T-helper 1 cell (primary cell): ENCODE measurements around the gene TM4SF18.
"Not testable (repeated sequence)": the region's sequence is repeated elsewhere in the genome, so short reads cannot be mapped to it uniquely, and the experiment has no call there.

ENCODE experiments used
- DNase-seq, 5 donors: peaks; one replicate each; pipeline ENCODE4 v3.0.0-alpha.2; 2012 to 2020
- total RNA-seq, 4 donors: gene quantifications; one replicate each; lab custom pipeline; 2026; lab: John Stamatoyannopoulos, UW

Gene TM4SF18, protein sequence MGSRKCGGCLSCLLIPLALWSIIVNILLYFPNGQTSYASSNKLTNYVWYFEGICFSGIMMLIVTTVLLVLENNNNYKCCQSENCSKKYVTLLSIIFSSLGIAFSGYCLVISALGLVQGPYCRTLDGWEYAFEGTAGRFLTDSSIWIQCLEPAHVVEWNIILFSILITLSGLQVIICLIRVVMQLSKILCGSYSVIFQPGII
- 0 reads per million in 4 donors for total RNA-seq

DNA sequence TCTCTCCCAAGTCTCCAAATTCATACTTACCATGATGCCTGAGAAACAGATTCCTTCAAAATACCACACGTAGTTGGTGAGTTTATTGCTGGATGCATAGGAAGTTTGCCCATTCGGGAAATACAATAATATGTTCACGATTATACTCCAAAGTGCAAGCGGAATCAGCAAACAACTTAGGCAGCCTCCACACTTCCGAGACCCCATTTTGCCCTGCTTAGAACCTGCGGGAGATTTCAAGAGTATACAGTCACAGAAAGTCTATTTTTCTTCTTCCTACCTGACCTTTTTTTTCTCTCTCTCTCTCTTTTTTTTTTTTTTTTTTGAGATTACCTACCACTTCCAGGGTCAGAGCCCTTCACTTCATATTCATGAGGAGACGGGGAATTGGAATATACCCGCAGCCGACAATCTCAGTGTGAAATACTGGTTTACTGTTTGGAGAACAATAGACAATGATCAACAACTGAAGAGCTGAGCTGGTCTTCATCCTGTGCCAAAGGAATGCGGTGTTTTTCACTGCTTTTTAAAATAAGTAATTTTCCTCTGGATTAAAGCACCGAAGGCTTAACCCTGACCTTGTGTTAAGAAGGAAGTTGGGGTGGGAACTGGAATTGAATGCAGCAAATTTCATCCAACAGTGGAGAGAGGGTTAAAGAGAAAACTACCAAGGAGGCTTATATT, at the start of gene TM4SF18:
Gene TM4SF18 (minus strand): TSS at position 461 of the 684 bp plus-strand sequence. CDS start 254 bp downstream, at position 207.
- DNase-seq, result no peak

DNA sequence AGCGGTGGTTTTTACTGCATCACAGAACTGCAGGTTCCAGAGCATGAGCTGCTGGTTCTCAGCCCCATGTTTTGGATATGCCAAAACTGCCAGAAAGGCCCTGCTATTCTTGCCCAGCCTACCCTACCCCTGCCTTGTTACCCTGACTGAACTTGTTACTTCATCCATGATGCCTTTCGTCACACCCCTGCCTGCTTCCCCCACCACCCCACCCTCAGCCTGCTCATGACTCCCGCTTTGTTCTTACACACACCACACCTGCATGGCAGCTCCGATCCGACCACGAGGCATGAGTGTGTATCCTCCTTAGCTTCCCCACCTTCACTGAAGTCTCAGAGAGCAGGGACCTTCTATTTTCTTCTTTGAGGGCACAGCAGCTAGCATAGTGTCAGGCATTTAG, 49.1 kb upstream of the TM4SF18 start:
- DNase-seq, result no peak

DNA sequence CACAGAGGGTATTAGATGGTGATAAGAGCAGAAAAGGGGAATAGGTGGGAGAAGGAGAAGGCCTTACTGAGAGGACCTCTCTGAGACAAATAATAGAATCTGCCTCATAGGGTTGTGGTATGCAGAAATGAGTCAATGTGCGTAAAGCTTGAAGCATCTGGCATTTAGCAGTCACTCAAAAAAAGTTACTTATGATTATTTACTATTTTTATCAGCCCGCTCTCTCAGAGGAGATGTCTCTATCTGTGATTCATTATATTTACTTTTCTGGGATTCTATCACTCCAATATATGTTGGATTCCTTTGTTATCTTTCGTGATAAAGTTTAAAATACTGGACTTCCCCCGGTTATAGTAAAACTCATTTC, 48.6 kb upstream of the TM4SF18 start:
- no peak for DNase-seq

DNA sequence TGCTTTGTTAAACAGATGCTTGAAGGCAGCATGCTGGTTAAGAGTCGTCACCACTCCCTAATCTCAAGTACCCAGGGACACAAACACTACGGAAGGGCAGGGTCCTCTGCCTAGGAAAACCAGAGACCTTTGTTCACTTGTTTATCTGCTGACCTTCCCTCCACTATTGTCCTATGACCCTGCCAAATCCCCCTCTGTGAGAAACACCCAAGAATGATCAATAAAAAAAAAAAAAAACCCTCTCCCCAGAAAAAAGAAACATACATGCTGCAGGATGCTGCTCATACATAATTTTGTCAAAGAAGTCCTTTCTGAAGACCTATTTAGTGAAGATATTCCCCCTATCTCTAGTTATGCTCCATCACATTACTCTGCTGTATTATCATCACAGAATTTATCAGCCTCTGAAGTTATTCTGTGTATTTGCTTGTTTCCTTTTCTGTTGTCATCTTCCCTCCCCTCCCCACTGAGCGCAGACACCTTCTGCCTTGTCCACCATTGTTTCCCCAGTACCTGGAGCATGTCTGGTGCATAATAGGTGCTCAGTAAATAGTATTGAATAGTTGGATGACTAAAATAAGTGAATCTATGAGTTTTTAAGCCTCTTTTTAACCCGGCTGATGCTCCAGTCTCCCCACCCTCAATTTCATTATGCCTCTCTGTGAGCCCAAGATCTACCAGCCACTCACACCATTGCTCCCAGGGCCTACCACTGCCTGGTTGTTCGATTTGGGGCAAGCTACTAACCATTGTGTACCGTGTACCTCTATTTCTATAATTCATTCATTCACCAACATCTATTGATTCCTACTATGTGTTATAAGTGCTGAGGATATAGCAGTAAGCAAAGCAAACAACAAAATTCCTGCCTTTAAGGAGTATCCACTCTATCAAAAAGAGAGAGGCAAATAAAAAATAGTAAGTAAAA, 48.0 kb upstream of the TM4SF18 start:
- DNase-seq, result no peak

DNA sequence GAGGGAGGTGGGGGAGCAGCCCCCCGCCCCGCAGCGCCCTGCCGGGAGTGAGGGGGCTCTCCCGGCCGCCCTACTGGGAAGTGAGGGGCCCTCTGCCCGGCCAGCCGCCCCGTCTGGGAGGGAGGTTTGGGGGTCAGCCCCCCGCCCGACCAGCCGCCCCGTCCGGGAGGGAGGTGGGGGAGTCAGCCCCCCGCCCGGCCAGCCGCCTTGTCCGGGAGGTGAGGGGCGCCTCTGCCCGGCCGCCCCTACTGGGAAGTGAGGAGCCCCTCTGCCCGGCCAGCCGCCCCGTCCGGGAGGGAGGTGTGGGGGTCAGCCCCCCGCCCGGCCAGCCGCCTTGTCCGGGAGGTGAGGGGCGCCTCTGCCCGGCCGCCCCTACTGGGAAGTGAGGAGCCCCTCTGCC, 46.8 kb upstream of the TM4SF18 start:
- not testable (repeated sequence) for DNase-seq

DNA sequence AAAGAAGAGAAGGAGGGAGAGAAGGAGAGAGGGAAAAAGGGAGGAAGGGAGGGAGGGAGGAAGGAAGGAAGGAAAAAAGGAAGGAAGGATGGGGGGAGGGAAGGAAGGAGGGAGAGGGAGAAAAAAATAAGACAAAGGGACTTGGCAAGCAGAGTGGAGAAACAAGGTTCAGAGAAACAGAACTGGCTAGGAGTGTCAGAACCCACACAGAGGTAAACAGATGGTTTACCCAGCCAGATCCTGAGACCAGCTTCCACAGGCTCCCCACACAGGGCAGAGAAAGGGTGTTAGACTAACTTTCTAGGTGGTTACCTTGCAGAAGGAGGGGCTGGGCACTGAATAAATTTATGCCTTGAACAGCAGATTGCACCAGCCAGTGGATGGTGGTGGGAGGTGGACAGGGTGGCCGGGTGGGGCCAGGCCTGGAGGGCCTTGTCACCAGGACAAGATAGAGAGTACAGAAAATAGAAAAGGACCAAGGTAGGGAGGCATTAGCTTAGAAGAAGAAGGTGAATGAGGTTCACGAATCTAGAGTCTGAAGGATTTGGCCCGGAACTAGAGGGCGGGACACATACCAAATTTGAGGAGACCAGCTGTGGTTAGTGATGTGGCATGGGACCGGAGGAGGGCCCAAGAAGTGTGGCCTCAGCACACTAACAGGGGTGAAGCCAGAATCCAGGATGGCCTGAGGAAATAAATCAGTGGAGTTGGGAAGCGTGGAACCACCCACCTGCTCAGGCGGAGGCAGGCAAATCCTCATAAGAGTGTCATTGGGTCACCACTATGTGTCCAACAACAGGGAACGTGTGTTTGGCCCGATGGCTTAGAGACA, 45.3 kb upstream of the TM4SF18 start:
- no peak for DNase-seq

DNA sequence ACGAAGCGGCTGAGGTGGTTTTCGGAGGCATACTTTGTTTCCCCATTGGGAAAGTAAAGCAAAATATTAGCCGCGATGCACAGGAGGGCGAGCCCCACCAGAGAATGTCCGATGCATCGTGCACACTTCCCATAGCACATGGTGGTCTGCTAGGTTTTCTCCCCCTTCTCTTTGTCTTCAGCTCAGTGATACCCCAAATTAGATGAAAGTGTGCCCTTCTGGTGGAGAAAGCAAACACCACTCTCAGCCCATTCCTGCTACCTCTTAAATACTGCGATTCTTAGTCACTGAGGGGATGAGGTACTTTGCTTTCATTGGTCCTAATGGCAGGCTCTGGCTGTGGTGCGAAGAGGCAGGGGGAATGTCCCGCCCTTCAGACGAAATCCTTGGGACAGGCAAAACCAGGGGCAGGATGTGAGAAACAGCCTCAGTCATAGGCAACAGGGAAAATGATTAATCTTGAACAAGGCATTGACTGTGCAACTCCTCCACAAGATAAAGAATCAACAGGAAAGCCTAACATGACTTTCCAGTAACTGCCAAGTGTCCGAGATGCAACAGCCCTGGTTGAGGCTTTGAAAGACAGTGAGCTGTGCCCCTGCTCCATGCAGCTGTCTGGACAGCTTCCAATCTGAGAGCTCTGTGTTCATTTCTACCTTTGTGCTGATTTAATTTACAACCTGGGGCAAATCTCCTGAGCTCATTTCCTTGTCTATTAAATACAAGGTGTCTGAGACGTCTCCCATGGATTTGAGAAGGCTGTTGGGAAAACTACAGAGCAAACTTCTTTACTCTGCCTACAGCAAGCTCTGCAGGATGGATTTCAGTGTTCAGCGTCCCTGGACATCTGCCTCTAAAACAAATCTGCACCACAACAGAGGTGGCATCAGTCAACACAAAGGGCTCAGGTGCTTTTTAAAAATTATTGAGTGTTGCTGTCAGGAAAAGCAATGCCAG, 44.2 kb upstream of the TM4SF18 start, which contains the start of gene TM4SF1:
Gene TM4SF1 (minus strand): TSS at position 242 of the 957 bp plus-strand sequence. CDS start 102 bp downstream, at position 140.
- no peak for DNase-seq

DNA sequence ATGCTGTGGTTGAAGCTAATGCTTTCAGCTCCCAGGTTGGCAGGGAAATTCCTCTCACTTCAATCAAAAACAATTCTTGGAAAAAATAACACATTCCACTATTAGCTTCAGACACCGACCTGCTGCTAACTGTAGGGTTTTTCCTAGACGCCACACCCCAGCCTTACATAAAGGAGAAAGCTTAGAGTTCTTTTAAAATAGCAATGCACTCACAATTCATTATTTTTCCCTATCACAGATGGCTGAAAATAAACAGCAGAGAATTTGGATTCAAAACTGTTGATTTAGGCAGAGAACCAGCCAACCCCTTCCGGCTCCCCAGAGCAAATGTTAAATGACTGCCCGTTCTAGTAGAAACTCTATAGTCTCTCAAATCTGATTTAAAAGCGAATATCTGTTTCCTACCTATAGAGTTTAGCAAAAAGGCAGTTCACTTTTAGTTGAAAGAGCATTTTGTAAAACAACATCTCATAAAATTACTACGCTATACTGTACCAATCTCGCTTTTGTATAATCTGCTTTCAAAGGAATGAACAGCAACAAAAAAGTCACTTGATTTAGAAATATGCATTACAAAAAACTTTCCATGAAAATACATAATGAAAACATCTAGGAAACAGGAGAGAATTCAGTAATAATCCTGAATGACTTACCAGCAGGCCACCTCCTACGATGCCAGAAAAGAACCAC, 43.4 kb upstream of the TM4SF18 start:
- no peak for DNase-seq

DNA sequence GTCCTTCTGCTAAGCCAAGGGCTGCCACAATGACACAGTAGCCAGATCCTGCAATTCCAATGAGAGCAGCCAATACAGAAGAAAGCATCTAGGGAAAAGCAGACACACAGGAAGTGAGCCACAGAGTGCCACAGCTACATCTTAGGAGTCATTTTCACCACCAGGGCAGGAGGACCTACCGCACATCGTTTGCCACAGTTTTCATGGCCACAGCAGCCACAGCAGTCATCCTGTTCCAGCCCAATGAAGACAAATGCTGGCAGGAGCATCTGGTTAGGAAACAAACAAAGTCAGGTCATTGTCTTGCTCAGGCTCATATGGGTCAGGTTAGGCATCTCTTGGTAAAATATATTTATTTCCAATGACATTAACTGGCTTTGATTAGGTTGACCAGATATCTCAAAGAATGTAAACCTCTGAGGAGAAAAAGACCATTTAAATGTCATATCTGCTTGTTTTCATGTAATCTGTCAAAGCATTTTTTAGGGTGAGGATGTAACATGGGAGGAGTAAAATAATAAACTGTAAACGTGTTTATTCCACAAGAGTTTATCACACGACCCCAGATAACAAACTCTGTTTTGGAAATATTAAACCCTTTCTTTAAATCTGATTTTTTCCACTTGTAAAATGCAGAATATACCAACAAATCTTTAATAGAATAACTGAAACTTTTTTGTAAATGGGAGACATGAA, 42.2 kb upstream of the TM4SF18 start:
- DNase-seq, result no peak

DNA sequence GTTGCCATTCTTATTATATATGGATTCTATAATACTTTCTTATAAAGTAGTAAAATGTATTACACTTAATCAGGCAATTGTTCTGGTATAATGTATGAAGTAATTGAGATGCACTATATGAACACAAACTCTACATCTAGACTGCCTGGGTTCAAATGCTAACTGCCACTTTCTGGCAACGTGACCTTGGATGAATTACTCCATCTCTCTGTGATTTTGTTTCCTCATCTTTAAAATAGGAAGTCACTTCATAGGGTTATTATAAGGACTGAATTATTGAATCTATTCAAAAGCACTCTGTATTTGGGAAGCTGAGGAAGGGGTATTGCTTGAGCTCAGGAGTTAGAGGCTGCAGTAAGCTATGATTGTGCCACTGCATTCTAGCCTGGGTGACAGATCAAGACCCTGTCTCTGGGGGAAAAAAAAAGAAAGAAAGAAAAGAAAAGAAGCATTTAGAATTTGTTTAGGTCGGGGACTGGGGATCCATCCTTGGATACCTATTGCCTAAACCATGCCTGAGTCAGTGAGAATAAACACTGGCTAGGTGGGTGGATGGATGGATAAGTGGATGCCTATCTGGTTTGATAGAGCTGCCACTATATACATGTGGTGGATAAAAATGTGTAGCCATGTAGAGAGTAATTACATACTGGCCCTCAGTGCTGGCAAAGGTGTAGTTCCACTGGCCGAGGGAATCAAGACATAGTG, 41.5 kb upstream of the TM4SF18 start:
- no peak for DNase-seq

DNA sequence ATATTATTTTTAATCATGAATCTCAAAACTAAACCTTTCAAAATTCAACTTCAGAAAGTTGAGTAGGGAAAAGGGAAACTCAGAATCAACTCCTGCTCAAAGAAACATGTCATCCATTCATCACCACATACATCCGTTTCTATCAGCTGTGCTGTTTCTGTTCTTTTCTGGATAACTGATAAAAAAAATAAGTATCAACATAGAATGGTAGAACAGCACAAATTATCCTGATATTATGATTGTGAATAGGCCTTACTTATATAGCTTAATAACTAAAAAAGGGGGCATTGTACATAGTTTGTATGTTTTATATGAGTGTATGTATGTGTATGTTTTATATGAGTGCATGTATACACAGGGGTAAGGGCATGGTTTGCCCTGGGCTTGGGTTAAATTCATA, 41.0 kb upstream of the TM4SF18 start:
- no peak for DNase-seq

DNA sequence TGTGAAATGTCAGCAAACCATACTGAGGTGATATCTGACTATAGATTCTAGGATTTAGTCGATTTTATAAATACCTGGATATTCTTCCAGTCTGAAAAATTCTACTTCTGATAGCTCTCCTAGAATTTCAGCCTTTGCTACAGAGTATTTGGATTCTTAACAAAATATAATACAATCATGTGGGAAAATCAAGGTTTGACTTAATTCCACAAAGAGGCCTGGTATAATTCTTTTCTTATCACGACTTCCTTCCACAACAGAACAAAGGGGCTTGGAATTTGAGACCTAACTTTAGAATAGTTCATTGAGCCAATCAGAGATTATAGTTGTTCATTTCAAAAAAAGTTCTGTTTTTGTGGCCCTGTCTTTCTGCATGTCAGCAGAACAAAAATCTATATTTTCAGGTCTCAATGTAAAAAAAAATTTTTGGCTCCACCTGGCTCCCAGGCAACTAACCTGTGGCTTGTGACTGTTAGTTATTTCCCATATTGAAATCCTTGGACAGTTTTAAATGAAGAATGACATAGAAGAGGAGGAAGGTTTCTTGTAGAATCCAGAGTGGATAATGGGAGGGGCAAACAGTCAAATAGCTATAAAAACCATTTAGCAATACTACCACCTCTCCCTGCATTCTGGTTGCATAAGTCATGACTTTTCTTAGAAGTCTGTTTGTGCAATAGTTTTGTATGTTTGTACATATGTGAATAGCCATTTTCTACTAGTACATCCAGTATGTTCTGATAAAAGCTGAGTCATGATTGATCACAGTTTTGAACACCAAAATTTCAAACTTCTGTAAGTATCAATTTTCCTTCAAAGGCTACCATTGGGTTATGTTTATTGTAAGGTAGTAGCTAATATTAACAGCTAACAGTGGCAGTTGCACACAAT, 40.0 kb upstream of the TM4SF18 start:
- no peak for DNase-seq

DNA sequence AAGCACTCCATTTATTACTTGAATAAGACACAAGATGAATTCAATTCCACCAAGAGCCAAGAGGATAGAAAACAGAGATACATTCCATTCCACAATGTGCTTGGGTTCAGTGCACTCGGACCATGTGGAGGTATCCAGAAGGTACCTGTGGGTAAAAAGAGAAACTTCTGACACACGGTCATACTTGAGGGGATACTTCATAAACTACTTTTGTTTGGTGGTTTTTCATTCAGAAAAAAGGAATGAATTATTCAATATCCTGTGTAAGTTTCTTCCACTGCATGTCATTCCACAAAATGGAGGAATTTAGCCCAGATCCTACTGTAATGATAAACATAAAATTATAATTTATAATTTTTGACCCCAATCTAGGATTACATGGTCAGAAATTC, 38.3 kb upstream of the TM4SF18 start:
- no peak for DNase-seq

DNA sequence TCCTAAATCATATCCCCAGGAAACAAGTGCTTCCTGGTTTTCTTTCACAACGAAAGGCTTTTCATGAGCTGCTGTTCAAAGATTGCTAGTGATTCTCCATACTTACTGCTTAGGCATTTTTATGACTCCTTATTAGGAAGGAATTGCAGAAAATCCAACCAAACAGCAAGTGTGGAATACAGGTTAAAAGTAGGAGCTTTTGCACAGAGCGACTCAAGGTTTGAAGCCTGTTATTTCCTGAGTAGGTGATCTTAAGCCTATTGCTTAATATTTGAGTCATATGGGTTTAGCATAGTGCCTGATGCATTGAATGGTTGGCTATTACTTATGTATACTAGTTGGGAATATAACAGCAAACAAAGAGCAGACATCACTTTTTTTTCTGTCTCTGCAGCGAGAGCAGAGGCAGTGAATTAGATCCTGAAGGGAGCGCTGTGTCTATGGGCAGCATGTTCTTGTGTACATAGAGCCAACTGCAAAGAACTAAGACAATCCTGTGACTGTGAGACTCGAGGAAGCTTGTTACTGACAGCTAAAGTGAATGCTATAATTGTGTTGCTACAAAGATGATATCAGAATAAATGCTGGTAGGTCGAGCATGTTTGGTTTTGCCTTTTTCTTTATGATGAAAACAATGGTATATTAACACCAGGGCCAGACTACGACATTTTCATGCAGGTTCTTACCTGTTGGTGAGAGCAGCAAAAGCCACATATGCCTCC, 37.7 kb upstream of the TM4SF18 start:
- DNase-seq, result no peak

DNA sequence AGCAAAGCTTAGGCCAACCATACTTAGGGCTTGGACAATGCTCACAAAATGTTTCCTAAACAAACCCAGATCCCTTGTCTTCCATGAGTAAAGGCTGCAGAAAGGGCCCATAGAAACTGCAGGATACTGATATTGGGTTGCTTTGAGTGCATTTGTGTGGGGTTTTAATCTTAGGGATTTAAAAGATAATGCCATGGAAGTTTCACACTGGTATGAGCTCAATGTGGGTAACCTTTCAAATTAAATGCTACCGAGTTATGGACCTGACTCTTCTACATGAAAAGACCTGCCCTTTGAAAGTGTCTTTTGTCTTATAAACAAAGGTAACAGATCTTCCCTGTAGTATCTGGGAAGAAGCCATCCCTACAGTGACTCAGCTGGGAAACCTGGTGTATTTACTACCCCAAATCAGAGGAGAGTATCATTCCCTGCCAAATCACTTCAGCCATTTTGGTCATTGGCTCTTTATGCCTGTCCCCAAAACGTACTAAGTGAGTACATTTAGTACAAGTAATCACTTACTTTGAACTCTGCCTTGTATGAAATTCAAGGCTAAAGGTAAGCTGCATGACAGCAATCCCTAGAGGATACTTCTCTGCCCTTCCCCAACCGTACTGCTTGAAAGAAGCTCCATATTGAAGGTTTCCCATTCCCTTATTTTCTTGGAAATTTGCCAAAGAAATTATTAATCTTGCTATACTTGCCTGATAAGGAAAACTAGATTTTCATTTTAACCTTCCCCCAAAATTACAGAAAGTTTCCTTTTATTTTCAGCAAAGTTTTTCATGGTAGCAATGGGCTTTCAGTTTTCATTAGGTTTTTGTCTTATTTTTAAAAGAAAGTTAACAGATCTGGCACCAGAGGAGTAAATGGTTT, 36.8 kb upstream of the TM4SF18 start:
- DNase-seq, result no peak

DNA sequence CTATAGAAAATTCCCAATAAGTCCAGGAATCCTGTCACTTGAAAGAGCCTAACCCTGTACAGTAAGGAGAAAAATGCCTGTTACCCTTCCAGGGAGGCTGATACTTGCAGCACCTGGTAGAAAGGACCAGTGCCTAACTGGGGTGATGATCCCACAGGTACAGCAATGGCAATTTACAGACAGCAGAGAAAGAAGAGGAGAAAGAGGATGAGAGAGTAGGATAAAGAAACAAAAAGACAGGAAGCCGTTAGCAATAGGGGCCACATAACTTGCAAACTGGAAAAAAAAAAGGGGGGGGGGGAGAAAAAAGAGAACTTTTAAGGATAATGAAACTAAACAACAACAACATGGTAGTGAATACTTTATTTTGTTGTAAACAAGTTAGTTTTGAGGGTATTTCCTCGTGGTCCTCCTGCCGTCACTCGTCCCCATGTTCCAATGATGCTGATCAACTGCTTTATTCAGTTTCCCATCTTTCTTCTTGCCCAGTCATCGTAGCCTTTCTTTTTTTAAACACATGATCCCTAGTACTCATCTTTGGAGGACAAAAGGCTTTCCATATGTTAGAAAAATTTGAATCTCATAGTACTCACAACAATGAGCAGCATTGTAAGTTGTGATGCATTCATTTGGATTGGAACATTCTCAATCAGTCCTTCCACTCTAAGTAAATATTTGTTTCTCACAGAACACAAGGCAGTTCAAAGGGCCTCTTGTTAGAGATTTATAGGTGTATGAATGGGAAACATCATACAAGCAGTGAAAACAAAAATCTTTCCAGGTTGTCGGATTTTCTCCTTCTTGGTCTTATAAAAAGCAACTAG, 35.5 kb upstream of the TM4SF18 start:
- no peak for DNase-seq
